Gastrocnemius medialis (tissue), 4 donors: ENCODE measurements around the gene CEP104.

ENCODE experiments used
- CTCF ChIP-seq, 5 experiments: fragments of 450-650 bp in 3 of 5; fragments of 200-600 bp in 2 of 5; sonication (generic) in 2 of 5; IDR thresholded peaks in 4 of 5; conservative IDR thresholded peaks in 1 of 5; 1 replicate in 4 of 5; 2 replicates in 1 of 5; pipeline ENCODE4 v1.5.1; 2016 to 2019; ENCODE audit warnings: antibody characterized with exemption in 5 of 5, mild to moderate bottlenecking in 3 of 5, moderate library complexity in 3 of 5
- POLR2A ChIP-seq, 2 donors: fragments of 450-650 bp; IDR thresholded peaks; one replicate each; pipeline ENCODE4 v1.6.1; 2017; ENCODE audit warnings: antibody characterized with exemption in 2 of 2, mild to moderate bottlenecking in 2 of 2, moderate library complexity in 2 of 2

GRCh38 chr1:3811595-3811911, 45.5 kb downstream of the CEP104 start:
- no peak for TF ChIP-seq CTCF (IDR thresholded peaks at IDR 0.05 in 4 of 5, conservative IDR thresholded peaks at IDR 0.05 in 1 of 5)
- no peak for TF ChIP-seq POLR2A (IDR thresholded peaks at IDR 0.05)
